GM21390 (cell line): ENCODE measurements around the gene UCK1.
A peak's percentile ranks its signal among the peaks of the same experiment; 100 is the strongest.
"Not testable (repeated sequence)": the region's sequence is repeated elsewhere in the genome, so short reads cannot be mapped to it uniquely, and the experiment has no call there.

ENCODE experiments used
- ATAC-seq: cut with Tn5 transposase; IDR thresholded peaks from one replicate; pipeline ENCODE4 v1.9.1; 2021; ENCODE audit not compliant: unreplicated experiment

Gene UCK1

DNA sequence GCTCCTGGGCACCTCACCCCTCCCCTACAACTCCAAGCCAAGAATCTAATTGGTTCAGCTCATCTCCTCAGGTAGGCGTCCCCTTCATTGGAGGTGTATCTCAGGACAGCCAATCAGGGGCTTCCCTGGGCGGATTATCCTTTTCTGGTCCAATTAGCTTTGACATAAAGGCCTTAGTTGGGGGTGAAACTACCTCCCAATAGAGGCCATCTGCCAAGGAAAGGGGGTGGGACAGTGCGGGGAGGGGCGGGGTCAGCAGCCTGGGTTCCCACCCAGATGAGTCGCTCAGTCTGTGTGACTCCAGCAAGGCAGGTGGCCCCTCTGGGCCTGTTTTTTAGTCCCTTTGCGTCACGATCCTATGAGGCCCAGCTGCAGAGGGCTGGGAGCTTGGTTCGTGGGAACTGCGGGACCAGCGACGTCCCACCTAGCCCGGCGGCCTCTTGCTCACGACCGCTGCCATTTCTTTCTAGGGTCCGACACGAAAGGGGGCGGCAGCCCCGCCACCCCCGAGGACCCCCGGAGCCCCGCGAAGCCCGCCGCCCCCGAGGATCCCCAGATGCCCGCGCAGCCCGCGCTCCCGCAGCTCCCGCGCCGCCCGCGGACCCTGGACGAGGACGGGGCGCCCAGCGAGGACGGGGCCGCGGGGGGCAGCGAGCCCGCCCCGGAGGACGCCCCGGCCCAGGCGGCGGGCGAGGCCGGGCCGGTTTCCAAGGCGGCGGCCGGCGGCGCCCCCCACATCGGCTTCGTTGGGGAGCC, 23.2 kb upstream of the UCK1 start:
- ATAC-seq: no peak

DNA sequence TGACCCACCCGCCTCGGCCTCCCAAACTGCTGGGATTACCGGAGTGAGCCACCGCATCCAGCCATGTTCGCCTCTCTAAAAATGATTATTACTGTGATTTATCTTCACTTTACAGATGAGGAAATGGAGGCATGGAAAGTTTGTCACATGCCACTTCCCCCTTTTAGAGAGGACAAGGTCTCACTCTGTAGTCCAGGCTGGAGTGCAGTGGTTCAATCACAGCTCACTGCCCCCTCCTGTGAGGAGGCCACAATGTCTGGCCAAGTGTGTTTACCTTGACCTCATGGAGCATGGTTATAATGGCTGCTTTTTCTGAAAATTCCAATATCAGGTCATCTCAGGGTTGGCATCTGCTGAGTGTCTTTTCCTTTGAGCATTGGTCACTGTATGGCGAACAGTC, 21.0 kb upstream of the UCK1 start:
- ATAC-seq: no peak

DNA sequence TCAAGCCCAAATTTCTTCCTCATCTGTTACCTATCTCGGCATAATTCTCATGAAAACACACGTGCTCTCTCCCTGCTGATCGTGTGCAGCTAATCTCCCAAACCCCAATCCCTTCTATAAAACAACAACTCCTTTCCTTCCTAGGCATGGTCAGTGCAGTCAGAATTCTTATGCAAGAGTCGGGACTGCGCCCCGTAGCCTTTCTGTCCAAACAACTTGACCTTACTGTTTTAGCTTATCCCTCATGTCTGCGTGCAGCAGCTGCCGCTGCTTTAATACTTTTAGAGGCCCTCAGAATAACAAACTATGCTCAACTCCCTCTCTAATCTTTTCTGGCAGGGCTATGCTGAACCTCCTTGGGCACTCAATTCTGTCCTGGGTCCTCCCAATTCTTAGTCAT, 19.4 kb upstream of the UCK1 start:
- not testable (repeated sequence) for ATAC-seq

DNA sequence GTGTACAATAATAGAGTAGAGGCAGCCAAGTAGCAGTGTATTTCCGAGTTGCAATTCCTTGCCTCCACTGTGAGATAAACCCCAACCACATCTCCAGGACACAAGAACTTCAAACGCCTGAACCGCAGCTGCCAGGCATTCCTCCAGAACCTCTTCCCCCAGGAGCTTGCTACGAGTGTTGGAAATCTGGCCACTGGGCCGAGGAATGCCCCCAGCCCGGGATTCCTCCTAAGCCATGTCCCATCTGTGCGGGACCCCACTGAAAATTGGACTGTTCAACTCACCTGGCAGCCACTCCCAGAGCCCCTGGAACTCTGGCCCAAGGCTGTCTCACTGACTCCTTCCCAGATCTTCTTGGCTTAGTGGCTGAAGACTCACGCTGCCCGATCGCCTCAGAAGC, 18.1 kb upstream of the UCK1 start:
- ATAC-seq: not testable (repeated sequence)

DNA sequence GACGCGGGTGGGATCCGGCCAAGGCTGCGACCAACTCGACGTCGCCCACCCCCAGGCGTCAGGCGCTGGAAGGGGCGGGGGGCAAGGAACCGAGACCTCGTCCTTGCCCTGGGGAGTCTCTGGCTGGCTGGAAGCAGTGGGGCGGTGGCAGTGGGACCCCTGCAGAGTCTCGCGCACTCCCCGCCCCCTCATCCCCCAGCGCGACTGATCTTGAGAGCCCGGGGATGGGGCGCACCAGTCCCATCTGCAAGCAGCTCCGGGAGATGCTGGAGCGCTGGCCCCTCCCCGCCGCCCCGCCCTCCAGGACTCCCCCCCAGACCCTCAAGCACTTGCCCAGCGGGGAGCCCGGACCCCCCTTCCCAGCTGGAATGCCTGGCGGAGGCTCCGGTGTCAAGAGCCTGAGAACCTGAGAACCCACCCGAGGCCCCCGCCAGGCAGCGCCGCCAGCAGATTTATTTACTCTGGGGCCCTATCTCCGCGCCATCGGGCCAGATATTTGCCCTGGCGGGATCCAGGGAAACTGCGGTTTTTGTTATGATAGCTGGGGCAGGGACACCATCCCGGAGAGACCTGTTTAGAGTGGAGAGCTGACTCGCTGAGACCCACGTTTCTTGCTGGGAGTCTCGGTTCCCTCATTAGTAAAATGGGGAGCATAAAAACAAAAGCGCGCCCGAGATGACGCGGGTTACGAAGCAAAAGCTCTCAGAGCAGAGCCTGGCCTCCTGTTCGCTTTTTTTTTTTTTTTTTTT, 15.4 kb upstream of the UCK1 start:
- no peak for ATAC-seq

DNA sequence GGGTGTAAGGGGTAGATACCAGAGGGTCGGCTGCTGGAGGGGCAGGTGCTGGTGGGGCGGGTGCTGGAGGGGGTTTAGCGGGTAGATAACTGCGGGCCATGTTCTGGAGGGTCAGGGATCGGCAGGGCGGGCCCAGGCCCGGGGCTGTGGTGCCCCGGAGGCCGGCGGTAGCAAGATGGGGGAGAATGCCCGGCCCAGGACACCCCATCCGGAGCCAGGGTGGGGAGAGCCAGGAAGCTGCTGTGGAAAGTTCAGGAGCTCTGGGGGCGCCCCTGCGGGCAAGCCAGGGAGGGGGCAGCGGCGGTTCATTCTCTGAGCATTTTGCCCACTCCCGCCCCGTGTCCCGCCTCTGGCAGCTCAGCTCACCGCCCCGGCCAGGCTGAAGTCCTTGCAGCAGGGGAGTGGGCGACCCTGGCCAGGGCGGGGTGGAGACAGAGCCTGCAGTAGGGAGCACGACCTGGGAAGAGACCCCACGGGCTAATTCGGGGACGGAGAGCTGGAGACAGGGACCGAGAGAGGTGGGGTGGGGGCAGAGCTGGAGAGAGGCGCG, 14.8 kb upstream of the UCK1 start:
- ATAC-seq: no peak

DNA sequence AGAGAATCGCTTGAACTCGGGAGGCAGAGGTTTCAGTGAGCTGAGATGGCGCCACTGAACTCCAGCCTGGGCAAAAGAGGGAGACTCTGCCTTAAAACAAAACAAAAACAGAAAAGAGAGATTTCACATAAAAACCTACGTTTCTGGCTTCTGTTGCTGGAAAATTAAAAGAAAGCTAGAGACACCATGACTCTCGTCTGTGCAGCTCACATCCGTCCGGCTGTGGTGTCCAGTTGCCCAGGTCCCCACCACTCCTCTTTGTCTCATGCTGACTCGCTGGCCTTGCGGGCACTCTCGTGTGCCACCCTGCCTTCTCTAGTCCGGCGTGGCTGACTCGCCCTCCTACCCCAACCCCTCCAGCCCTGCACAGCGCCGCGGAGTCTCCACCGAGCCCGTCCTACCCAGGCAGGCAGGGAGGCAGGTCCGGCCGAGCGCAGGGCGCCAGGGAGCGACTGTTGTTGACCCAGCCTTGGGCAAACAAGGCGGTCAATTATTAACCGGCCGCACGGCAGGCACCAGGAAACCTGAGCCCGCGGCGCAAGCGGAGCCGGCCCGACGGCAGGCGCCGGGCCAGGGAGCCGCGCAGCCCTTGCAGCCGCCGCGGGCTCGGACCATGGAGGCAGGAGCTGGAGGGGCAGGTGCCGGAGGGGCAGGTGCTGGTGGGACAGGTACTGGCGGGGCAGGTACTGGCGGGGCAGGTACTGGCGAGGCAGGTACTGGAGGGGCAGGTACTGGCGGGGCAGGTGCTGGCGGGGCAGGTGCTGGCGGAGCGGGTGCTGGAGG, 14.1 kb upstream of the UCK1 start, which contains the start of gene PRRT1B:
Gene PRRT1B, plus strand, starts transcription at position 521 of the 783 bp plus-strand sequence. Its CDS starts 93 bp downstream, at position 614.
- no peak for ATAC-seq

DNA sequence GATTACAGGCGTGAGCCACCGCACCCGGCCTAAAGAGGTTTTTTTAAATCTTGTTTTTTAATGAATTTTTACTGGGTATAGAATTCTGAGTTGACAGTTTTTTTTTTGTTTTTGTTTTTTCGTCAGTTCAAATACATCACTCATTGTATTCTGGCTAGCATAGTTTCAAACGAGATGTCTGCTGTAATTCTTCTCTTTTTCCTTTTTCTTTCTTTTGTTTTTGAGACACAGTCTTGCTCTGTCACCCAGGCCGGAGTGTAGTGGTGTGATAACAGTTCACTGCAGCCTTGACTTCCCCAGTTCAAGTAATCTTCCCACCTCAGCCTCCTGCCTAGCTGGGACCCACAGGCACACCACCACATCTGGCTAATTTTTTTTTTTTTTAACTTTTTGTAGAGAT, 12.1 kb upstream of the UCK1 start:
- ATAC-seq: no peak

DNA sequence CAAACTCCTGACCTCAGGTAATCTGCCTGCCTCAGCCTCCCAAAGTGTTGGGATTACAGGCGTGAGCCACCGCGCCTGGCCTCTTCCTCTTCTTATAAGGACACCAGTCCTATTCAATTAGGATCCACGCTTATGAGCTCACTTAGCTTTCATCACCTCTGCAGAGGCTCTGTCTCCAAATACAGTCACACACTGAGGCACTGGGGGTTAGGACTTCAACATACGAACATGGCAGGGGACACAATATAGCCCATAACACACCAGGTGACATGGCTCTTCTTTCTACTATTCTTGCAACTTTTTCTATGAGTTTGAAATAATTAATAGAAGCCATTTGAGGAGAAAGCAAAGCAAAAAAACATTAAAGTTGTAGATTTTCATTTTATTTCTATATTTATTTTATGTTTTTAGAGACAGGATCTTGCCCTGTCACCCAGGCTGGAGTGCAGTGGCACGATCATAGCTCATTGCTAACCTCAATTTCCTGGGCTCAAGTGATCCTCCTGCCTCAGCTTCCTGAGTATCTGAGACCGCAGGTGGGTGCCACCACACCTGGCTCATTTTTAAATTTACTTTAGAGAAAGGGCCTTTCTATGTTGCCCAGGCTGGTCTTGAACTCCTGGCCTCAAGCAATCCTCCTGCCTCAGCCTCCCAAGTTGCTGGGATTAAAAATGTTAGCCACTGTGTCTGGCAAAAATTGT, 8.3 kb upstream of the UCK1 start:
- ATAC-seq: no peak

DNA sequence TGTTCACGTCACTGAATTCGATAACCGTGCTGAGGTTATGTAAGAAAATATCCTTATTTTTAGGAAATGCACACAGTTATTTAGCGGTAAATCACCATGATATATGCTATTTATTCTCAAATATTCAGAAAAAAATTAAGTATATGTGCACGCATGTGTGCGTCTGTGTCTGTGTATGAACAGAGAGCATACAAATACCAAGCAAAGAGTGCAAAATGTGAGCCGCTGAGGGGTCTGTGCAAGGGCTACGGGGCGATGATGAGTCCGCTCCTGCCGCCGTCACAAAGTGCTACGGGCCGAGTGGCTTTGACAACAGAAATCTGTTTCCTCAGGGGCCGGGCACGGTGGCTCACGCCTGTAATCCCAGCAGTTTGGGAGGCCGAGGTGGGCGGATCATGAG, 6.9 kb upstream of the UCK1 start:
- no peak for ATAC-seq

DNA sequence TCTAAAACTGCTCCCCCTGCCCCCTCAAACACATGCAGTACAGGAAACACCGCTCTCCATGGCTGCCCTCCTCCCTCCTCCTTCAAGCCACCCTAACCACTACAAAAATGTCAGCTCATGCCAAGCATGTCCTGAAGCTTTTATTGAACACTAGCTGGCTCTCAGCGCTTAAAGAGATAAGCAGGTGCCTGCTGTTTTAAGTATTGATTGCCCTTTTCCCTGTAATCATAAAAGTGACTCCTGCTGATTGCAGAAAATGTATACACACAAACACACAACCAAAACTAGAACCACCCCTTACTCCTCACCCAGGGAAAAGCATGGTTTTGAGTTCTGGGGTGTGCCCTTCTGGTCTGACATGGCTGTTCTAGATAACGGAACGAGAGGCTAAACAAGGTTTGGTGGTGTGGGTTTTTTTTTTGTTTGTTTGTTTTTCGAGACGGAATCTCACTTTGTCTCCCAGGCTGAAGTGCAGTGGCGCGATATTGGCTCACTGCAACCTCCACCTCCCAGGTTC, 3.7 kb upstream of the UCK1 start:
- ATAC-seq: no peak

DNA sequence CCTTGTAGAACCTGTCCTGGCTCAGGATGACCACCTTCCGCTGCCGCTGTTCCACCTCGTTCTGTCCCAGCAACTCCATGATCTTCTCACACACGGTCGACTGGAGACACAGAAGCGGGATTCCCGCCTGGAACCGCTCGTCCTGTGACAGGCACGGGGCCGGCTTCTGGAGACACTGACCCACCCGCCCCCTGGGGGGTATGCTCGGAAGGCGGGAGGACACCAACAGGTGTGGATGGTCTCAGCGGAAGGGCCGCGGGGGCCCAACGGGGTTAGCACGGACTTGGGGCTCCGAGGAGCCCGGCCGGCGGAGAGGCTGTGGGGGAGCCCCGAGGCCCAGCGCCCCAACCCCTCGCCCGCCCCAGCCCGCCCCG, 530 bp downstream of the UCK1 start:
- ATAC-seq: peak; percentile 17

DNA sequence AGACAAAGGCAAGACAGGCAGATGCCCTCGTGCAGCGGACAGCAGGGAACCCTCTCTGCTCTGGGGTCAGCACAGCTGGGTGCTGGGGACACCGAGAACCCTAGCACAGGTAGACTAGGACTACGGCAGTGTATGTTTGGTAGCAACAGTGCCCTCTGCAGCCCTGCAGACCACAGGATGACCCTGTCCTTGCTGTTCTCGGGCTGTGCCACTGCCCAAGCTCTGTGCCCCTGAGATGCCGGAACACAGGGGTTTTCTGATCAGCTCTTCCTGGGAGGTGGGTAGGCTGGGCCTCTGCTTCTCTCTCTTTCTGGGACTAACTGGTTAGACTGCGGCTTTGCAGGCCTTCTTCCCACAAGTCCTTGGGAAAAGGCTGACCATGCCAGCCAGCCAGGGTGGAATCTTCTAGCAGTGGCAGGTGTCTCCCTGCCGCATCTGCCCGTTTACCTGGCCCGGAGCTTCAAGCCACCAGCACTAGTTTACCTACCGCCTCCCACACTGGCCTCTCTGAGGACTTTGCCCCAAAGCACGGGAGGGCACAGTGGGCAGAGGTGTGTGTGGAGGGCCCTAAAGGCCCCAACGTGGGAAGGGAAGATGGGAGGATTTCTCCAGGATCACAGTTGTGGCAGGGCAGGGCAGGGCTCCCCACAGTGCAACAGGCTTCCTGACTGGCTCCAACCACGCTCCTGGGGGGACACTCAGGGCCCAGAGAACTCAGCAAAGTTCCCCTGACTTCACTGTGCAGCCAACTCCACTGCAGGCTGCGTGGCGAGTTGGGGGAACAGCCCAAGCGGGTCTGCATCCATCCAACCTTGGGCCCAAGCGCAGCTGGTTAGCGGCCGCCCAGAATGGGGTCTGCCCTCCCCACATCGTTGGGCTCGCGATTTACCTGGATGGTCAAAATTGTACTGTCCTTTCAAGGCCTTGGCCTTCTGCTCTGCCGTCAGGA, 1.2 kb downstream of the UCK1 start:
- ATAC-seq: no peak

DNA sequence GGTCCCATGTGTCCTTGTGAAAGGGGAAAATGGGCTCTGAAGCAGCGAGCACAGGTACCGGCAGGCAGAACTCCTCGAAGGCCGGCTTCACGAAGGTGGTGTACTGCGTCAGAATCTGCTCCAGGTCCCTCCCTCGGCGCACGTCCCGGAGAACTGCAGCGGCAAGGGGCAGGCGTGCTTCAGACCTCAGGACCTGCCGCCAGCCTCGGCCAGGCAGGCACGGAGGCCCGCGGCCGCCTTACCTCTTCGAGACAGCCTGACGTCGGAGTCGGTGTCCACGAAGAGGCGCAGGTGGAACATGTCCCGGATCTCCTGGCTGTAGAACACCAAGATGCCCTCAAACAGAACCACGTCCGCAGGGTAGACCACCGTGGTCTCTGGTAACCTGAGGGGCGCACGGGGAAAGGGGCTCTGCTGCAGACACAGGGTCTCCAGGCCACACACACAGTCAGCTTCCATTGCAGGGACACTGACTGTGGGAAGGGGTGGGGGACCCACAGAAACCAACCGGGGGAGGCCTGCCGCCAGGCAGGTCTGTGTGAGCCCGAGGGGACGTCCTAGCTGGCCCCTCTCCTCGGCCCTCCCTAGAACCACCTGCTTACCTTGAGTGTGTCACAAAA, 2.1 kb downstream of the UCK1 start:
- ATAC-seq: no peak

DNA sequence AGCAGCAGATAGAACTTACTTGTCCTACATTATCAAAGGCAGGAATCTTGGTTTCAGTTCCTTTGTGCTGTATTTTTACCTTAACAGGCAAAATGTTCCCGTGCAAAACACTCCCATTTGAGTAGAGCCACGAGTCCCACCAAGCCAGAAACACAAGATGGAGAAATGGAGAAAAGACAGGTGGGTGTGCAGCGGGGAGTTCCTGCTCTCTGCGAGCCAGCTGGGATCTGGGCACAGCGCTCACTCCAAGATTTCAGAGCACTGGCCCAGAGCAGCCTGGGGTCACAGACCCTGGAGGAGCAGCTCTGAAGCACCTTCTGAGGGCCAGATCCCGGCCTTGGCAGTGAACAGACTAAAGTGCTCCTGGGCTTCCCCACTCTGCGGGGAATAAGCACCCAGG, 2.9 kb downstream of the UCK1 start:
- ATAC-seq: no peak

DNA sequence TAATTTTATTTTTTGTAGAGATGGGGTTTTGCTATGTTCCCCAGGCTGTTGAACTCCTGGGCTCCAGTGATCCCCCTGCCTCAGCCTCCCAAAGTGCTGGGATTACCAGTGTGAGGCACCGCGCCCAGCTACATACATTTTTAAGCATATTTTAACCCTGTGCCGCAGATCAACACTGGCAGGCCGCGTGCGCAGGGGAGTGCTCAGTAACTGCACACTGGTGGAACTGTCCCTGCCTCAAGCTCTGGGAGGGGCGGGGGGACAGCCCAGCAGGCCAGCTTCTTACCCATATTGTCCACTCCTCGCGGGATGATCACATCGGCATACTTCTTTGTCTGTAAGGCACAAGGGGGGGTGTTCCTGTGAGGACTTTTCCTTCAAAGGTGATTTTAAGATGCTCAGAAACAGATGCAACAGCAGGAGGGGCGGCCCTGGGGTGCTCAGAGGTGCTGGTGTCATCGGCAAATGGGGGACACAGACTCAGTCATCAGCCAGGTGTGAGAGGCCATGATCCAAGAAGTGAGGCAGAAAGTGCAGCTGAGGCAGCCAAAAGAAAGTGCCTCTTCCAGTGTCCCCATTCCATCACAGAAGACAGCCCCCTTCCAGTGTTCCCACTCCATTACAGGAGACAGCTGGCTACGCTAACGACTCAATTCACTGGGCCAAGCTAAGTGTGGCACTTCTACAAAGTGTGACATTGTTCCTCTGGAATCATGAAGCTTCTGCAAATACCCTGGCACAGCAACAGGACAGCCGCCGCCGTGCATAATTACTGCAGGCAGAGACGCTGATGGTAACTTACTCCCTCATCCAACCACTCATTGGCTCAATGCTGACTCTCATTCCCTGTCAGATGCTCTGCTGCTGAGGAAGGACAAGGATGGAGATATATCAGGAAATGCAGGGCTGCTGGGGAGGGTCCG, 5.2 kb downstream of the UCK1 start:
- no peak for ATAC-seq

DNA sequence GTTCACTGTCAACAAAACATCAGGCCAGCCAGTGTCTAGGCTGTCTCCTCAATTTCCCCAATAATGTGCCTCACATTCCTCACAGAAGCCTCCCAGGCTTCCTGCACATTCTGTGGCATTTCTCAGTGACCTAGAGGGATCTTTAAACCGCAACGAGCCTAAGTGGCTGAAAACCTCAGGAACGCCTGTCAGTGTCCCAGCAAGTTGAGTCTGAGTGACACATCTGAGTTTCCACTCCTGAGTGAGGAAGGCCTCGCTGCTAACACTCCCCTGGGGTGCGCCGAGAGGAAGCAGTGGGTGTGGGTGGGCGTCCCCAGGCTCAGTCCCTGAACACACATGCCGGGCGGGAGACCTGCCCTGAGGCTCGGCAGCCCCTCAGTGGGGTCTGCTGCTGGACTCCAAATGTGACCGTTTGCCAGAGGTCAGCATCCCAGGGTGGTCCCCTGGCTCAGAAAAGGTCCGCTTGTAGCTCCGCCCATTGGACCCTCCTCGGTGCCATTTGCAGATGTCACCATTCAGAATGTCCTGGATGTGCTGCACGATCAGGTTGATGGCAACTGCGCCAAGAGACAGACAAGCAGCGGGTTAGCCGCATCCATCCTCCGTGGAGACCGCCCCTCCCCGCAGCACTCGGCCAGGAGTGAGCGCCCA, 6.3 kb downstream of the UCK1 start:
- no peak for ATAC-seq
